Osteocyte (in vitro differentiated cells): Measurements from ENCODE around the gene MRTO4. TPM values are rescaled to one million over a fixed set of nuclear protein-coding genes. Genes with fewer than 3 reads are reported as not detected.

Source experiments
- DNase-seq: peaks from one replicate; pipeline ENCODE4 v3.0.0; 2021; ENCODE audit warnings: mixed read lengths; ENCODE audit not compliant: unreplicated experiment; ENCODE audit errors: extremely low spot score
- H3K27ac Mint-ChIP-seq: one replicate; pipeline ENCODE4 v1.8.0; 2021; ENCODE audit warnings: mild to moderate bottlenecking, mixed read lengths; ENCODE audit not compliant: unreplicated experiment
- H3K27me3 Mint-ChIP-seq: one replicate; pipeline ENCODE4 v1.8.0; 2021; ENCODE audit warnings: mixed read lengths; ENCODE audit not compliant: unreplicated experiment
- H3K36me3 Mint-ChIP-seq: one replicate; pipeline ENCODE4 v1.8.0; 2021; ENCODE audit warnings: mixed read lengths; ENCODE audit not compliant: unreplicated experiment
- H3K4me1 Mint-ChIP-seq: one replicate; pipeline ENCODE4 v1.8.0; 2021; ENCODE audit warnings: mixed read lengths; ENCODE audit not compliant: unreplicated experiment
- H3K4me3 Mint-ChIP-seq: one replicate; pipeline ENCODE4 v1.8.0; 2021; ENCODE audit warnings: mild to moderate bottlenecking, moderate library complexity, mixed read lengths; ENCODE audit not compliant: unreplicated experiment
- H3K9me3 Mint-ChIP-seq: one replicate; pipeline ENCODE4 v1.8.0; 2021; ENCODE audit warnings: mixed read lengths; ENCODE audit not compliant: unreplicated experiment
- total RNA-seq: library from RNA; stranded (reverse); gene quantifications from 2 replicates; pipeline ENCODE4 v1.2.1, GENCODE V29; 2021
- TF ChIP-seq, protein P1 (sequence below): fragments of 200-600 bp; sonication (generic); IDR thresholded peaks from 2 replicates; pipeline ENCODE4 v1.5.0; 2021; ENCODE audit warnings: antibody characterized with exemption, mild to moderate bottlenecking, moderate library complexity

The MRTO4 gene
- total RNA-seq, 1 donor from 2014 or later: 22.4 TPM

DNA sequence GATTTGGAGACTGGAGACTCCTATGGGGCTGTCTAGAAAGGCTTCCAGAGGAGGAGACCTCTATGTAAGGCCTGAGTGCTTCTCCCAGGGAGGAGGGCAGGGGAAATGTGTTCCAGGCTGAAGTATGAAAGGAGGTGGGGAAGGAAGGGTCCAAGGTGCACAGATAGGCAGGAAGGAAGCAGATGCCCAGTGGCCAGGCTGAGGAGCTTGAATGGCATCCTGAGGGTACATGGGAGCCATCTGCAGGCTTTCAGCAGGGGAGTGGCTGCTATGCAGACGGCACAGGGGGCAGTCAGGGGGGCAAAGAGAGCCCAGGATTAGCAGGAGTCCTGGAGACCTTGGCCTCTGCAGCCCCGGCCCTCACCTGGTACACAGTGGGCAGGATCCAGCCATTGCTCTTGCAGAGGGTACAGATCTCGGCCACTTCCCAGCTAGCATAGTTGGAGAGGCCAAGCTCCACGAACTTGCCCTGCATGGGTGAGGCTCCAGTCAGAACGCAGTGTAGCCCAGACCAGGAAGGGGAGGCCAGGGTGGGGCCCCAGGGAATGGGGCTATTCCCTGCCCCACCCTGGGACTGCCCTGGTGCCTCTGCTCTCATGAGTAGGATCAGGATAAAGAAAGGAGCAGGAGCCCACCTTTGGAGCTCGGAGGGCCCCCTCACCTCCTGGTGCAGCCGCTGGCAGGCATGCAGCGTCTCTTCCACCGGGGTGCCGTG is 56.3 kb downstream of the MRTO4 start:
- Mint-ChIP-seq H3K27ac (no peak overlapping the region), H3K4me3 (no peak overlapping the region)

DNA sequence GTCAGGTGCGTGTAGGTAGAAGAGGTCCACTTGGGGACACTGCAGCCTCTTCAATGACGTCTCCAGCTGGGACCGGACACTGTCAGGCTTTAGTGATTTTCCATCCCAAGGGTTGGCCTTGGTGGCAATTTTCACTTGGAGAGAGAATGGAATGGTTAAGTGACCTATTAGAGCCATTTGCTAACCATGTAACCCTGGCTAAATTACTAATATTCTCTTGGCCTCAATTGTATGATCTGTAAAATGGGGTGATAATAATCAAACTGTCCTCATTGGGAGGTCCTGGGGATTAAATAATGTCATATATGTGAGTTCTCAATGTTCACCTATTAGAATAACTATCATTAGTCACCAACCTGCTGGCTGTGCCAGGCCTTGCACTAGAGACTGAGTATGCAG is 56.9 kb downstream of the MRTO4 start:
- H3K9me3 Mint-ChIP-seq: no peaks in the 10 kb centered on the region
- peaks cover 29% of the 10 kb centered on the region for H3K4me1 Mint-ChIP-seq
- H3K36me3 Mint-ChIP-seq: peaks cover 44% of the 10 kb centered on the region
- H3K27me3 Mint-ChIP-seq: no peaks in the 10 kb centered on the region
- TF ChIP-seq, protein P1, sequence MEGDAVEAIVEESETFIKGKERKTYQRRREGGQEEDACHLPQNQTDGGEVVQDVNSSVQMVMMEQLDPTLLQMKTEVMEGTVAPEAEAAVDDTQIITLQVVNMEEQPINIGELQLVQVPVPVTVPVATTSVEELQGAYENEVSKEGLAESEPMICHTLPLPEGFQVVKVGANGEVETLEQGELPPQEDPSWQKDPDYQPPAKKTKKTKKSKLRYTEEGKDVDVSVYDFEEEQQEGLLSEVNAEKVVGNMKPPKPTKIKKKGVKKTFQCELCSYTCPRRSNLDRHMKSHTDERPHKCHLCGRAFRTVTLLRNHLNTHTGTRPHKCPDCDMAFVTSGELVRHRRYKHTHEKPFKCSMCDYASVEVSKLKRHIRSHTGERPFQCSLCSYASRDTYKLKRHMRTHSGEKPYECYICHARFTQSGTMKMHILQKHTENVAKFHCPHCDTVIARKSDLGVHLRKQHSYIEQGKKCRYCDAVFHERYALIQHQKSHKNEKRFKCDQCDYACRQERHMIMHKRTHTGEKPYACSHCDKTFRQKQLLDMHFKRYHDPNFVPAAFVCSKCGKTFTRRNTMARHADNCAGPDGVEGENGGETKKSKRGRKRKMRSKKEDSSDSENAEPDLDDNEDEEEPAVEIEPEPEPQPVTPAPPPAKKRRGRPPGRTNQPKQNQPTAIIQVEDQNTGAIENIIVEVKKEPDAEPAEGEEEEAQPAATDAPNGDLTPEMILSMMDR: no peak
- DNase-seq: no peak
- no peak overlapping the region for H3K4me3 Mint-ChIP-seq
- no peak overlapping the region for H3K27ac Mint-ChIP-seq

More for the DNA sequence above, 56.3 kb downstream of the MRTO4 start:
- H3K4me1 Mint-ChIP-seq: peaks cover 23% of the 10 kb centered on the region
- TF ChIP-seq, protein P1: no peak
- H3K9me3 Mint-ChIP-seq: no peaks in the 10 kb centered on the region
- H3K36me3 Mint-ChIP-seq: peaks cover 48% of the 10 kb centered on the region
- no peak for DNase-seq
- H3K27me3 Mint-ChIP-seq: no peaks in the 10 kb centered on the region

GRCh38 chr1:19309123-19309813 is 57.7 kb downstream of the MRTO4 start:
- TF ChIP-seq, protein P1: no peak
- H3K27me3 Mint-ChIP-seq: no peaks in the 10 kb centered on the region
- H3K36me3 Mint-ChIP-seq: peaks cover 38% of the 10 kb centered on the region
- no peak overlapping the region for H3K4me3 Mint-ChIP-seq
- H3K9me3 Mint-ChIP-seq: no peaks in the 10 kb centered on the region
- H3K4me1 Mint-ChIP-seq: peaks cover 32% of the 10 kb centered on the region
- no peak for DNase-seq
- no peak overlapping the region for H3K27ac Mint-ChIP-seq

Other genes starting within 250 kb of the MRTO4 start
- gene UBR4, start 41.5 kb upstream of the MRTO4 start, total RNA-seq: 161 and 175 TPM in 2 replicates
- gene EMC1, start 281 bp upstream of the MRTO4 start, total RNA-seq: 52.2 and 52.9 TPM in 2 replicates
- gene AKR7A3, start 37.0 kb downstream of the MRTO4 start, total RNA-seq: 1.5 and 2.1 TPM in 2 replicates
- 67.8 and 72.4 TPM in 2 replicates for gene AKR7A2, start 60.3 kb downstream of the MRTO4 start, total RNA-seq
- 25.8 and 29.0 TPM in 2 replicates for gene SLC66A1, start 60.5 kb downstream of the MRTO4 start, total RNA-seq
- gene CAPZB, start 233.7 kb downstream of the MRTO4 start, total RNA-seq: 403 and 412 TPM in 2 replicates